H9 (cell line): ENCODE measurements around the gene CBLB. TPM values are rescaled to one million over a fixed set of nuclear protein-coding genes. Genes with fewer than 3 reads are reported as not detected.

ENCODE experiments used
- DNase-seq: peaks from one replicate; pipeline ENCODE4 v3.0.0-alpha.2; 2017
- H2AFZ ChIP-seq: one replicate; pipeline ENCODE4 v1.6.1; 2013; ENCODE audit warnings: mild to moderate bottlenecking, low read length, control low read depth, moderate library complexity
- H2AK5ac ChIP-seq: 2 replicates; pipeline ENCODE4 v1.6.1; 2013; ENCODE audit warnings: low read length, control low read depth, mixed read lengths; ENCODE audit not compliant: insufficient read length
- H2BK120ac ChIP-seq: one replicate; pipeline ENCODE4 v1.6.1; 2013; ENCODE audit warnings: low read depth, mild to moderate bottlenecking, low read length, control low read depth, inconsistent platforms; ENCODE audit not compliant: poor library complexity, severe bottlenecking
- H2BK12ac ChIP-seq: 2 replicates; pipeline ENCODE4 v1.6.1; 2013; ENCODE audit warnings: low read length, control low read depth, mixed read lengths, low read depth; ENCODE audit not compliant: insufficient read length
- H2BK15ac ChIP-seq: 2 replicates; pipeline ENCODE4 v1.6.1; 2013; ENCODE audit warnings: low read depth, low read length, control low read depth
- H2BK20ac ChIP-seq: one replicate; pipeline ENCODE4 v1.6.1; 2013; ENCODE audit warnings: low read depth, mild to moderate bottlenecking, low read length, control low read depth, inconsistent platforms; ENCODE audit not compliant: poor library complexity, severe bottlenecking
- H2BK5ac ChIP-seq: 2 replicates; pipeline ENCODE4 v1.6.1; 2013; ENCODE audit warnings: low read length, control low read depth, mixed read lengths; ENCODE audit not compliant: insufficient read length
- H3K14ac ChIP-seq: 2 replicates; pipeline ENCODE4 v1.6.1; 2013; ENCODE audit warnings: low read length, control low read depth; ENCODE audit not compliant: insufficient read depth
- H3K18ac ChIP-seq: 2 replicates; pipeline ENCODE4 v1.6.1; 2013; ENCODE audit warnings: low read depth, mild to moderate bottlenecking, mixed read lengths, low read length, control low read depth; ENCODE audit not compliant: insufficient read length
- H3K23ac ChIP-seq: 2 replicates; pipeline ENCODE4 v1.6.1; 2013; ENCODE audit warnings: low read length, control low read depth, mixed read lengths, low read depth; ENCODE audit not compliant: insufficient read length
- H3K23me2 ChIP-seq: 2 replicates; pipeline ENCODE4 v1.6.1; 2013; ENCODE audit warnings: low read depth, mild to moderate bottlenecking, mixed read lengths, low read length, control low read depth; ENCODE audit not compliant: insufficient read length, poor library complexity, severe bottlenecking
- H3K27ac ChIP-seq: 2 replicates; pipeline ENCODE4 v1.5.1; 2013; ENCODE audit warnings: low read length, control low read depth, mixed read lengths, low read depth; ENCODE audit not compliant: insufficient read length
- H3K27me3 ChIP-seq: 2 replicates; pipeline ENCODE4 v1.6.1; 2013; ENCODE audit warnings: low read length, control low read depth, inconsistent platforms; ENCODE audit not compliant: insufficient read depth
- H3K4ac ChIP-seq: 2 replicates; pipeline ENCODE4 v1.6.1; 2013; ENCODE audit warnings: low read depth, mild to moderate bottlenecking, control low read depth, inconsistent platforms, low read length, moderate library complexity
- H3K4me1 ChIP-seq: 2 replicates; pipeline ENCODE4 v1.6.1; 2013; ENCODE audit warnings: low read length, control low read depth, inconsistent platforms; ENCODE audit not compliant: insufficient read depth
- H3K4me2 ChIP-seq: 2 replicates; pipeline ENCODE4 v1.6.1; 2013; ENCODE audit warnings: low read length, control low read depth, mixed read lengths; ENCODE audit not compliant: insufficient read length, insufficient read depth
- H3K56ac ChIP-seq: 2 replicates; pipeline ENCODE4 v1.6.1; 2013; ENCODE audit warnings: low read depth, mild to moderate bottlenecking, mixed read lengths, low read length, control low read depth; ENCODE audit not compliant: insufficient read length
- H3K79me1 ChIP-seq: 2 replicates; pipeline ENCODE4 v1.6.1; 2013; ENCODE audit warnings: low read depth, mild to moderate bottlenecking, moderate library complexity, low read length, control low read depth, inconsistent platforms; ENCODE audit not compliant: insufficient read depth, poor library complexity, severe bottlenecking
- H3K79me2 ChIP-seq: 2 replicates; pipeline ENCODE4 v1.6.1; 2013; ENCODE audit warnings: low read length, control low read depth, inconsistent platforms; ENCODE audit not compliant: insufficient read depth
- H3K9ac ChIP-seq: 2 replicates; pipeline ENCODE4 v1.6.1; 2013; ENCODE audit warnings: low read length, control low read depth, mixed read lengths; ENCODE audit not compliant: insufficient read length; ENCODE audit errors: extremely low read depth
- H3K9me3 ChIP-seq: one replicate; pipeline ENCODE4 v1.6.1; 2013; ENCODE audit warnings: low read depth, low read length, inconsistent platforms; ENCODE audit not compliant: control insufficient read depth
- H3T11ph ChIP-seq: one replicate; pipeline ENCODE4 v1.6.1; 2013; ENCODE audit warnings: mild to moderate bottlenecking, low read length, control low read depth, inconsistent platforms
- H4K20me1 ChIP-seq: one replicate; pipeline ENCODE4 v1.6.1; 2013; ENCODE audit not compliant: control insufficient read depth, insufficient read length, insufficient read depth
- H4K5ac ChIP-seq: 2 replicates; pipeline ENCODE4 v1.6.1; 2013; ENCODE audit warnings: low read depth, mild to moderate bottlenecking, mixed read lengths, low read length, control low read depth; ENCODE audit not compliant: insufficient read length
- H4K8ac ChIP-seq: replicated peaks from 2 replicates; pipeline ENCODE4 v1.6.1; 2013; ENCODE audit warnings: low read length, control low read depth, mixed read lengths, low read depth; ENCODE audit not compliant: insufficient read length
- H4K91ac ChIP-seq: 2 replicates; pipeline ENCODE4 v1.6.1; 2013; ENCODE audit warnings: low read depth, mild to moderate bottlenecking, moderate library complexity, mixed read lengths, low read length, control low read depth; ENCODE audit not compliant: insufficient read length
- H3K27ac Mint-ChIP-seq, 3 experiments: 2 replicates in 2 of 3; 3 replicates in 1 of 3; pipeline ENCODE4 v1.8.0; 2020 to 2021; ENCODE audit warnings: mixed read lengths in 3 of 3, mild to moderate bottlenecking in 1 of 3, moderate library complexity in 1 of 3
- H3K27me3 Mint-ChIP-seq: 2 replicates; pipeline ENCODE4 v1.8.0; 2021; ENCODE audit warnings: low read depth, mild to moderate bottlenecking, moderate library complexity, mixed read lengths
- H3K36me3 Mint-ChIP-seq, 3 experiments: 2 replicates in 2 of 3; 3 replicates in 1 of 3; pipeline ENCODE4 v1.8.0; 2020 to 2021; ENCODE audit warnings: low read depth in 3 of 3, mixed read lengths in 3 of 3; ENCODE audit not compliant: insufficient read depth in 1 of 3
- H3K4me1 Mint-ChIP-seq, 2 experiments: 2 replicates each; pipeline ENCODE4 v1.8.0; 2020; ENCODE audit warnings: mixed read lengths in 2 of 2
- H3K4me3 Mint-ChIP-seq, 2 experiments: 2 replicates in 1 of 2; 3 replicates in 1 of 2; pipeline ENCODE4 v1.8.0; 2020 to 2021; ENCODE audit warnings: mild to moderate bottlenecking in 2 of 2, mixed read lengths in 2 of 2, moderate library complexity in 1 of 2
- H3K9me3 Mint-ChIP-seq, 2 experiments: 2 replicates in 1 of 2; 3 replicates in 1 of 2; pipeline ENCODE4 v1.8.0; 2020; ENCODE audit warnings: mild to moderate bottlenecking in 2 of 2, mixed read lengths in 2 of 2, moderate library complexity in 1 of 2
- CTCF ChIP-seq: fragments of 200-600 bp; sonication (generic); conservative IDR thresholded peaks from 3 replicates; pipeline ENCODE4 v1.8.0; 2021; ENCODE audit warnings: antibody characterized with exemption, mild to moderate bottlenecking
- WGBS: extraction: QIAGEN DNeasy Blood & Tissue Kit; methylation state at CpG from one replicate; pipeline ENCODE4 v1.1.7; 2013; ENCODE audit warnings: missing lambda C conversion rate, low lambda C conversion rate, mixed read lengths; ENCODE audit not compliant: insufficient read length; ENCODE audit errors: extremely low coverage; 5-methylcytosine and 5-hydroxymethylcytosine counted together
- total RNA-seq: library from RNA; stranded (reverse); gene quantifications from 2 replicates; pipeline ENCODE4 v1.2.1, GENCODE V29; 2021

Gene CBLB
- total RNA-seq, 1 experiment from 2014 or later: 25.7 TPM

DNA sequence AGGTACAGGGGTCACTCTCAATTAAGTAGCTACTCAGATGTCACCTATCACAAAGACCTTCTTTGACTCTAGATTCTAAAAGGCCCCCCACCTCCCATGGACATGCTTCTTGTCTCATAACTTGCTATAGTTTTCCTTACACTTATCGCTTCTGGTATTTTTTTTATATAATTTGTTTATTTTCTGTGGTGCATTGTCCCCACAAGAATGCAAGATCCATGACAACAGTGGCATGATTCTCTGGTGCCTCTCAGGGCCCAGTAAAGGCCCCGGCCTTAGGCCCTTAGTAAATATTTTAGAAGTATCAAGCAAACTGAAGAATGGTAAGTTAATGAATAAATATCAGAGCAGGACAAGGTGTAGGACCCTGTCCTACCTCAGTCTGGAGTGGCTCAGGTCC lies 248.6 kb downstream of the CBLB start:
- H3K23me2 ChIP-seq: no peaks in the 10 kb centered on the region
- DNase-seq: no peak
- H2AFZ ChIP-seq: no peak overlapping the region
- H3K79me1 ChIP-seq: no peaks in the 10 kb centered on the region
- no peak overlapping the region for H3K4ac ChIP-seq
- H4K91ac ChIP-seq: no peak overlapping the region
- no peak overlapping the region for H2BK15ac ChIP-seq
- H4K8ac ChIP-seq: no peak overlapping the region
- H3T11ph ChIP-seq: no peak overlapping the region
- Mint-ChIP-seq H3K36me3 (no peaks in the 10 kb centered on the region), H3K4me1 (no peaks in the 10 kb centered on the region), H3K27ac (no peak overlapping the region; a peak in 1 of 7 replicates), H3K4me3 (no peak overlapping the region), H3K9me3 (no peaks in the 10 kb centered on the region), H3K27me3 (no peaks in the 10 kb centered on the region)
- no peak overlapping the region for H2BK120ac ChIP-seq
- H3K4me1 ChIP-seq: no peaks in the 10 kb centered on the region
- H3K27ac ChIP-seq: no peak overlapping the region
- H4K5ac ChIP-seq: no peak overlapping the region
- H3K56ac ChIP-seq: no peak overlapping the region
- no peak for TF ChIP-seq CTCF
- H4K20me1 ChIP-seq: no peaks in the 10 kb centered on the region
- H2BK5ac ChIP-seq: no peak overlapping the region
- no peak overlapping the region for H3K23ac ChIP-seq
- H3K9me3 ChIP-seq: no peaks in the 10 kb centered on the region
- H3K14ac ChIP-seq: no peak overlapping the region
- no peak overlapping the region for H3K4me2 ChIP-seq
- H2BK12ac ChIP-seq: no peak overlapping the region
- no peak overlapping the region for H3K18ac ChIP-seq
- H2BK20ac ChIP-seq: no peak overlapping the region
- no peaks in the 10 kb centered on the region for H3K79me2 ChIP-seq
- no peaks in the 10 kb centered on the region for H3K27me3 ChIP-seq
- H3K9ac ChIP-seq: no peak overlapping the region
- H2AK5ac ChIP-seq: no peak overlapping the region
- no CpG with 5 or more reads among the region's 2 CpGs for WGBS
